Measurements from ENCODE around the gene TFDP1. TPM values are rescaled to one million over a fixed set of nuclear protein-coding genes. Genes with fewer than 3 reads are reported as not detected.

TFDP1 gene
- total RNA-seq, 1 donor from 2014 or later = 30.8 TPM

DNA sequence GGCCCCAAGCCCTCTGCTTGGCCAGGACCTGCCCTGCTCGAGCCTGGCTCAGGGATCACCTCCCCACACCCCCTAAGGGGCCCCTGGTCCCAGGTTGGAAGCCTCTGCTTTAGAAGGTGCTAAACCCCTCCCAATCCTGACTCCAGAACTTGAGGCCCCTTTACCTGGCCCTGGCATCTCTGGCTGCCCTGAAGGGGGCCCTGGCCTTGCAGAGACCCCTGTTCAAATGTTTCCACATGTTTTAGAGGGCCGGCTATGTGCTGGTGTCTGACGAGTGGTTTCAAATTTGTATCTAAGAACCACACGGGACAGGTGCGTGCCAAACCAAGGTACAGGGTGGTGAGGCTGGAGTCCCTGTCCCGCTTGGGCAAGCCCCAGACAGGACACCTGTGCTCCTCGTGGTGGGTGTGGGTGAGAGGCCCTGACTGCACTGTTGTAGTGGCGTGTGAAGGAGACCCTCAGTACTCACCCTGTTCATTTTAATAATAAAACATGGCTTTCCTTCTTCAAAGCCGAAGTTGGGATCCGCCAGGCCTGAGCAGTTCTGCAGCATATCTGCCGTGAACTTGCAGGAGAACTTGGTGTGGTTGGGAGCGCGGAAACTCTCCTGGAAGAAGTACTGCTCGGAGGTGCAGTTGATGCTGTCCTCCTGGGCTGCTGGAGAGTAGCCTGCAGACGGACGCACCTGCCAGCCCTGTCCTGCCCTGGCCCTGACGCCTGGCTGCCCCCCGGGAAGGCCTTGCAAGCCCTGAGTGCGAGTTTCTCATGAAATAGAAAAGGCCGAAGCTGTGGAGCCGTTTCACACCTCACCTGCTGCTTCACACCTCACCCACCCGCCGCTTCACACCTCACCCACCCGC is 68.1 kb downstream of the TFDP1 start:
- no peak overlapping the region for H3K4me3 ChIP-seq (ENCODE audit: low read length in 3 of 3)
- H3K9ac ChIP-seq (ENCODE audit: low read depth in 1 of 3, low read length in 3 of 3) = no peak overlapping the region
- peaks cover 9 to 18% (median 11%) of the 10 kb centered on the region in 3 donors for H3K27me3 ChIP-seq (ENCODE audit: control insufficient read depth in 3 of 3, insufficient read depth in 3 of 3, low read length in 3 of 3)
- no peak overlapping the region for H3K27ac ChIP-seq (ENCODE audit: low read depth, low read length)
- peaks cover 0 to 4% (median 2%) of the 10 kb centered on the region in 3 donors for H3K4me1 ChIP-seq (ENCODE audit: control insufficient read depth in 3 of 3, insufficient read depth in 3 of 3, low read length in 3 of 3)
- no peaks in the 10 kb centered on the region for H3K36me3 ChIP-seq (ENCODE audit: control insufficient read depth in 3 of 3, insufficient read depth in 3 of 3, low read length in 3 of 3)
- no peaks in the 10 kb centered on the region for H3K9me3 ChIP-seq (ENCODE audit: control insufficient read depth in 3 of 3, low read length in 3 of 3)

- H3K9ac ChIP-seq (ENCODE audit: low read depth in 1 of 3, low read length in 3 of 3) = no peak overlapping the region
- H3K27ac ChIP-seq (ENCODE audit: low read depth, low read length) = no peak overlapping the region
Observed at GRCh38 chr13:113653264-113654174, 69.0 kb downstream of the TFDP1 start.

DNA sequence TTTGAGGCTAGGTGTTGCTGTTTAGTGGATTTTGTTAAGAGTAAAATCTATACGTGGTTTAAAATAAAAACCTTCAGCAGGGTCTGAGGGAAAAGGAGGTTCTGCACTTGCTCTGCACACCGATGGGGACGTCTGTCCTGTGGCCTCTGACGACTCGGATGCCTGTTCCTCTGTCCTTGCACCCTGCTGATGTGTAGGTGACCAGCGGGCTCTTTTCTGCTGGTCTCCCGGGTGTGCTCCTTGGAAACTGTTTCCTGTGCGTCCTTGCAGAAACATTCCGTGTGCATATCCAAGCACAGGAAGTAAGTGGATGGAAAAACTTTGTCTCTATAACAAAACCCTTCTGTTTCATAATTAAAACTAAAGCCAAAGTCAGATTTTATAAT is 69.6 kb downstream of the TFDP1 start:
- H3K27ac ChIP-seq (ENCODE audit: low read depth, low read length) = no peak overlapping the region
- H3K27me3 ChIP-seq (ENCODE audit: control insufficient read depth in 3 of 3, insufficient read depth in 3 of 3, low read length in 3 of 3) = peaks cover 11 to 22% (median 15%) of the 10 kb centered on the region in 3 donors
- H3K36me3 ChIP-seq (ENCODE audit: control insufficient read depth in 3 of 3, insufficient read depth in 3 of 3, low read length in 3 of 3) = no peaks in the 10 kb centered on the region
- H3K4me3 ChIP-seq (ENCODE audit: low read length in 3 of 3) = no peak overlapping the region
- no peaks in the 10 kb centered on the region for H3K9me3 ChIP-seq (ENCODE audit: control insufficient read depth in 3 of 3, low read length in 3 of 3)
- H3K4me1 ChIP-seq (ENCODE audit: control insufficient read depth in 3 of 3, insufficient read depth in 3 of 3, low read length in 3 of 3) = no peaks in the 10 kb centered on the region
- no peak overlapping the region for H3K9ac ChIP-seq (ENCODE audit: low read depth in 1 of 3, low read length in 3 of 3)

More at GRCh38 chr13:113653264-113654174, 69.0 kb downstream of the TFDP1 start:
- H3K9me3 ChIP-seq (ENCODE audit: control insufficient read depth in 3 of 3, low read length in 3 of 3) = no peaks in the 10 kb centered on the region
- no peak overlapping the region for H3K4me3 ChIP-seq (ENCODE audit: low read length in 3 of 3)
- H3K36me3 ChIP-seq (ENCODE audit: control insufficient read depth in 3 of 3, insufficient read depth in 3 of 3, low read length in 3 of 3) = no peaks in the 10 kb centered on the region
- H3K4me1 ChIP-seq (ENCODE audit: control insufficient read depth in 3 of 3, insufficient read depth in 3 of 3, low read length in 3 of 3) = no peaks in the 10 kb centered on the region
- peaks cover 9 to 22% (median 11%) of the 10 kb centered on the region in 3 donors for H3K27me3 ChIP-seq (ENCODE audit: control insufficient read depth in 3 of 3, insufficient read depth in 3 of 3, low read length in 3 of 3)

DNA sequence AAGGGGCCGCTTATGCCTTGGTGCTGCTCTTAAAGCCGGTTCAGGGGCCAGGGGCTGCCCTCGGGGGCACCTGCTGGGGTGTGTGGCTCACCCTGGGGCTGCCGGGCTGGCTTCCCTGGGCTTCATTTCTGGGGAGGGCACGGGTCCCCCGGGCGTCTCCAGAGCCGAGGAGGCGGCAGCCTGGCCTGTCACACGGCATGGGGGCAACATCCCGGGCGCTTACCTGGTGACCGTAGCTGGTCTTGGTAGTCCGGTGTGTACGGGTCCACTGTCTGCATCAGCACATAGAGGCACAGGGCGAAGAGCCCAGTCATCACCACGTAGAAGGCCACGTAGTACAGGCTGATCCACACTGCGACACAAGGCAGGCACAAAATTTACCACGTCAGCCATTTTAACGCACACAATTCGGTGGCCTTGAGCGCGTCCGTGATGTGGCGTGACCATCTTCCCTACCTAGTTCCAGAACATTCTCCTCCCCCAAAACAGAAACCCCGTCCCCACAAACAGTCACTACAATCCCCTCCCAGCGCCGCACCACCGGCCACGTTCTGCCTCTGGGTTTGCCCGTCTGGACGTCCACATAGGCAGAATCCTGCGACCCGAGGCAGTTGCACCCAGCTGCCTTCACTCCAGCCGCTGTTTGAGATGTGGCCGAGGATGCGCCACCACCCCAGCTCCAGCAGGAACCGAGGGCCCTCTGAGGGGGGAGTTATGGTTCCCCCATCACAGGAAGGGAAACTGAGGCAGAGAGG is 70.2 kb downstream of the TFDP1 start:
- H3K27me3 ChIP-seq (ENCODE audit: control insufficient read depth in 3 of 3, insufficient read depth in 3 of 3, low read length in 3 of 3) = peaks cover 6 to 22% (median 15%) of the 10 kb centered on the region in 3 donors
- no peak overlapping the region for H3K9ac ChIP-seq (ENCODE audit: low read depth in 1 of 3, low read length in 3 of 3)
- H3K27ac ChIP-seq (ENCODE audit: low read depth, low read length) = no peak overlapping the region
- H3K9me3 ChIP-seq (ENCODE audit: control insufficient read depth in 3 of 3, low read length in 3 of 3) = no peaks in the 10 kb centered on the region
- H3K4me1 ChIP-seq (ENCODE audit: control insufficient read depth in 3 of 3, insufficient read depth in 3 of 3, low read length in 3 of 3) = no peaks in the 10 kb centered on the region
- no peaks in the 10 kb centered on the region for H3K36me3 ChIP-seq (ENCODE audit: control insufficient read depth in 3 of 3, insufficient read depth in 3 of 3, low read length in 3 of 3)
- H3K4me3 ChIP-seq (ENCODE audit: low read length in 3 of 3) = no peak overlapping the region

- no peaks in the 10 kb centered on the region for H3K9me3 ChIP-seq (ENCODE audit: control insufficient read depth in 3 of 3, low read length in 3 of 3)
- no peak overlapping the region for H3K27ac ChIP-seq (ENCODE audit: low read depth, low read length)
- H3K4me3 ChIP-seq (ENCODE audit: low read length in 3 of 3) = no peak overlapping the region
- H3K36me3 ChIP-seq (ENCODE audit: control insufficient read depth in 3 of 3, insufficient read depth in 3 of 3, low read length in 3 of 3) = no peaks in the 10 kb centered on the region
- H3K9ac ChIP-seq (ENCODE audit: low read depth in 1 of 3, low read length in 3 of 3) = no peak overlapping the region
- peaks cover 2 to 22% (median 15%) of the 10 kb centered on the region in 3 donors for H3K27me3 ChIP-seq (ENCODE audit: control insufficient read depth in 3 of 3, insufficient read depth in 3 of 3, low read length in 3 of 3)
- H3K4me1 ChIP-seq (ENCODE audit: control insufficient read depth in 3 of 3, insufficient read depth in 3 of 3, low read length in 3 of 3) = no peaks in the 10 kb centered on the region
Observed at GRCh38 chr13:113655346-113656002, 70.9 kb downstream of the TFDP1 start.

- Histone ChIP-seq H3K4me1 (ENCODE audit: control insufficient read depth in 3 of 3, insufficient read depth in 3 of 3, low read length in 3 of 3) (no peaks in the 10 kb centered on the region), H3K27me3 (ENCODE audit: control insufficient read depth in 3 of 3, insufficient read depth in 3 of 3, low read length in 3 of 3) (peaks cover 0 to 22% (median 15%) of the 10 kb centered on the region in 3 donors), H3K9ac (ENCODE audit: low read depth in 1 of 3, low read length in 3 of 3) (no peak overlapping the region)
Observed at GRCh38 chr13:113656003-113656588, 71.5 kb downstream of the TFDP1 start.

GRCh38 chr13:113656831-113657671 is 72.5 kb downstream of the TFDP1 start:
- Histone ChIP-seq H3K27me3 (ENCODE audit: control insufficient read depth in 3 of 3, insufficient read depth in 3 of 3, low read length in 3 of 3) (peaks cover 1 to 22% (median 15%) of the 10 kb centered on the region in 3 donors), H3K4me1 (ENCODE audit: control insufficient read depth in 3 of 3, insufficient read depth in 3 of 3, low read length in 3 of 3) (no peaks in the 10 kb centered on the region), H3K4me3 (ENCODE audit: low read length in 3 of 3) (no peak overlapping the region), H3K9me3 (ENCODE audit: control insufficient read depth in 3 of 3, low read length in 3 of 3) (peaks cover 0 to 2% (median 0%) of the 10 kb centered on the region in 3 donors), H3K27ac (ENCODE audit: low read depth, low read length) (no peak overlapping the region), H3K36me3 (ENCODE audit: control insufficient read depth in 3 of 3, insufficient read depth in 3 of 3, low read length in 3 of 3) (no peaks in the 10 kb centered on the region), H3K9ac (ENCODE audit: low read depth in 1 of 3, low read length in 3 of 3) (no peak overlapping the region)

More at GRCh38 chr13:113656003-113656588, 71.5 kb downstream of the TFDP1 start:
- no peak overlapping the region for H3K27ac ChIP-seq (ENCODE audit: low read depth, low read length)
- no peak overlapping the region for H3K4me3 ChIP-seq (ENCODE audit: low read length in 3 of 3)
- H3K36me3 ChIP-seq (ENCODE audit: control insufficient read depth in 3 of 3, insufficient read depth in 3 of 3, low read length in 3 of 3) = no peaks in the 10 kb centered on the region
- H3K9me3 ChIP-seq (ENCODE audit: control insufficient read depth in 3 of 3, low read length in 3 of 3) = no peaks in the 10 kb centered on the region

DNA sequence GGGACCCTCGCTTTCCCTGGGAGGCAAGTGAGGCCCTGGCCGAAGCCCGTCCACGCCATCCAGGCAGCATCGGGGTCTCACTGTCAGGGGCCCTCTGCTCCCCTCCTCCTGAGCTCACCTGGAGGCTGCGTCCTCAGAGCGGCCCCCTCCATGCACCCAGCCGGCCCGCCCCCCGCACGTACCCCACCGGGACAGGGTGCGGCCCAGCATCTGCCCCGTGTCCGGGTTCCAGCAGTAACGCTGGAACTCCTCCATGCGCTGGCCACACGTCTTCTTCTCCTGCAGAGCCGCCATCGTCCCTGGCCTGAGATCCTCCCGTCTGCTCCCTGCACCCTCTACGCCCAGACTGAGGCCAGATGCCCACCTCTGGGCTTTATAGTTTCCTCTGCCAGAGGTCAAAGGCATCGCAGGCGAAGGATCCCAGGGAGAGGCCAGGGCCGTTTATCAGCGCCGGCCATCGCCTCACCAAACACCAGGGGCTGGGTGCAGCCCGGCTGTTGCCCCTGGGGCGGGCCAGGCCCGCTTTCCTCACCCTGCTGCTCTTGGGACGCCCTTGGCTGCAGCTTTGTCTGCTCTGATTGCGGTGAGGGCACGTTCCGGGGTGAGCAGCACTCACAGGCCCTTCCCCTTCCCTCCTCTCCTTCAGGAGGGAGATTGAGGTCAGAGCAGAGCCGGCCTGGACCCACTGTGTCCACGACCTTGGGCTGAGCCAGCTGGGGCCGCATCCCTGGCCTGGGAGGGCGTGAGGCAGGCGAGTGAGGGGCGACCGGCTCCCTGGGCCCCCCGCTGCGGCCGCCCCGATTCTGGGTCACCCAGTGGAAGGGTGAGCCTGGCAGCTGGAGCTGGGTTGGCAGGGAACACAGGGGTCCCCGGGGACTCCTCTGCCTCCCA is 73.5 kb downstream of the TFDP1 start, which contains the start of gene ATP4B:
TSS of gene ATP4B (minus strand) at position 348 of the 891 bp plus-strand sequence. CDS start at position 294, 54 bp downstream.
- Histone ChIP-seq H3K9ac (ENCODE audit: low read depth in 1 of 3, low read length in 3 of 3) (no peak within 1 kb of the TSS), H3K27me3 (ENCODE audit: control insufficient read depth in 3 of 3, insufficient read depth in 3 of 3, low read length in 3 of 3) (peaks cover 3 to 22% (median 15%) of the 10 kb centered on the region in 3 donors), H3K4me1 (ENCODE audit: control insufficient read depth in 3 of 3, insufficient read depth in 3 of 3, low read length in 3 of 3) (no peaks in the 10 kb centered on the region), H3K9me3 (ENCODE audit: control insufficient read depth in 3 of 3, low read length in 3 of 3) (peaks cover 0 to 3% (median 0%) of the 10 kb centered on the region in 3 donors), H3K36me3 (ENCODE audit: control insufficient read depth in 3 of 3, insufficient read depth in 3 of 3, low read length in 3 of 3) (no peaks in the 10 kb centered on the region), H3K27ac (ENCODE audit: low read depth, low read length) (no peak within 1 kb of the TSS), H3K4me3 (ENCODE audit: low read length in 3 of 3) (no peak within 1 kb of the TSS)
